K562 (cell line): ENCODE data around the gene PCBP3. TPM values are rescaled to one million over a fixed set of nuclear protein-coding genes. Genes with fewer than 3 reads are reported as not detected.

Source experiments
- ATAC-seq: fragments of 200-7000 bp; cut with Tn5 transposase; 3 replicates; pipeline ENCODE4 v1.9.1; 2020; ENCODE audit warnings: moderate library complexity
- BruUV-seq: library from RNA; stranded (reverse); fragments of 400-500 nt; replicated peaks from 2 replicates; lab custom pipeline; 2021; lab: Mats Ljungman, UMichigan
- CTCF ChIA-PET: fragments of 300-600 bp; formaldehyde crosslinking; extraction: SDS; loops from one replicate; lab custom pipeline; 2021; ENCODE audit warnings: low intra/inter-chr PET ratio; lab: Yijun Ruan, JAX
- POLR2A ChIA-PET: fragments of 300-600, 350-650 bp; sonication (Branson Sonifier 250); formaldehyde crosslinking; extraction: SDS; loops from one replicate; lab custom pipeline; 2021; ENCODE audit warnings: antibody characterized with exemption, inconsistent platforms; lab: Yijun Ruan, JAX
- DNase-seq, 4 experiments: peaks; one replicate each; pipeline versions ENCODE4 v3.0.0 to v3.0.0-alpha.2; 2011 to 2018; ENCODE audit warnings: low spot score in 3 of 4, mixed read lengths in 3 of 4; ENCODE audit errors: extremely low read depth in 1 of 4
- FAIRE-seq: peaks from 2 replicates; lab custom pipeline; 2011; peaks lifted over from hg19 to GRCh38; lab: Jason Lieb, UNC
- H2AFZ ChIP-seq: 2 replicates; pipeline ENCODE4 v1.6.0; 2011; ENCODE audit warnings: low read depth, low read length, control low read depth, inconsistent platforms
- H3K27ac ChIP-seq: fragments of 200-600 bp; 3 replicates; pipeline ENCODE4 v1.8.0; 2011; ENCODE audit warnings: low read depth, mild to moderate bottlenecking, control low read depth, inconsistent platforms, low read length, moderate library complexity, mixed read lengths; ENCODE audit errors: extremely low read depth
- H3K27me3 ChIP-seq, 2 experiments: fragments of 300-600 bp in 1 of 2; 2 replicates in 1 of 2; 3 replicates in 1 of 2; pipeline versions ENCODE4 v1.6.0 to v1.8.0; 2011; ENCODE audit warnings: inconsistent platforms in 2 of 2, low read length in 2 of 2, mild to moderate bottlenecking in 1 of 2, mixed read lengths in 1 of 2, moderate library complexity in 1 of 2; ENCODE audit not compliant: control insufficient read depth in 2 of 2, insufficient read depth in 2 of 2
- H3K36me3 ChIP-seq: fragments of 300-600 bp; 3 replicates; pipeline ENCODE4 v1.8.0; 2011; ENCODE audit warnings: mild to moderate bottlenecking, low read length, inconsistent platforms; ENCODE audit not compliant: control insufficient read depth, insufficient read depth
- H3K4me1 ChIP-seq, 2 experiments: fragments of 200-600 bp in 1 of 2; replicated peaks in 1 of 2; 2 replicates in 1 of 2; 3 replicates in 1 of 2; pipeline versions ENCODE4 v1.5.1 to v1.8.0; 2011; ENCODE audit warnings: inconsistent platforms in 2 of 2, low read length in 2 of 2, mild to moderate bottlenecking in 1 of 2, mixed read lengths in 1 of 2, moderate library complexity in 1 of 2; ENCODE audit not compliant: control insufficient read depth in 2 of 2, insufficient read depth in 2 of 2
- H3K4me2 ChIP-seq: 2 replicates; pipeline ENCODE4 v1.6.1; 2011; ENCODE audit warnings: low read length, control low read depth, inconsistent platforms, mixed read lengths; ENCODE audit not compliant: insufficient read depth
- H3K4me3 ChIP-seq: fragments of 200-600 bp; sonication (generic), shearing (Covaris generic); 2 replicates; pipeline ENCODE4 v1.5.1; 2016; ENCODE audit warnings: control low read depth, inconsistent platforms
- H3K79me2 ChIP-seq: fragments of 200-600 bp; 3 replicates; pipeline ENCODE4 v1.8.0; 2011; ENCODE audit warnings: low read length, inconsistent platforms; ENCODE audit not compliant: control insufficient read depth, insufficient read depth
- H3K9ac ChIP-seq, 2 experiments: 2 replicates each; pipeline versions ENCODE4 v1.6.0 to v1.6.1; 2011; ENCODE audit warnings: low read depth in 2 of 2, low read length in 2 of 2, control low read depth in 1 of 2, inconsistent platforms in 1 of 2, mild to moderate bottlenecking in 1 of 2, mixed read lengths in 1 of 2; ENCODE audit not compliant: insufficient read depth in 1 of 2
- H3K9me1 ChIP-seq: one replicate; pipeline ENCODE4 v1.6.0; 2011; ENCODE audit warnings: inconsistent platforms, mild to moderate bottlenecking, low read length, moderate library complexity; ENCODE audit not compliant: control insufficient read depth, insufficient read depth
- H3K9me3 ChIP-seq: replicated peaks from 2 replicates; pipeline ENCODE4 v1.5.1; 2011; ENCODE audit warnings: low read depth, low read length, inconsistent platforms; ENCODE audit not compliant: control insufficient read depth, insufficient read depth
- H4K20me1 ChIP-seq: replicated peaks from 2 replicates; pipeline ENCODE4 v1.6.1; 2011; ENCODE audit warnings: low read length, inconsistent platforms, mixed read lengths; ENCODE audit not compliant: control insufficient read depth, insufficient read depth
- BCL6 ChIP-seq: fragments of 250-450 bp; sonication (Bioruptor Pico); IDR thresholded peaks from 2 replicates; pipeline ENCODE4 v1.4.0; 2020
- BCOR ChIP-seq: fragments of 450-650 bp; IDR thresholded peaks from 2 replicates; pipeline ENCODE4 v1.6.1; 2016
- ELF2 ChIP-seq: fragments of 250-450 bp; sonication (Bioruptor Pico); IDR thresholded peaks from 2 replicates; pipeline ENCODE4 v1.5.0; 2021; ENCODE audit warnings: mild to moderate bottlenecking
- EZH2 ChIP-seq: IDR thresholded peaks from 2 replicates; pipeline ENCODE4 v1.6.1; 2012; ENCODE audit warnings: low read depth, mild to moderate bottlenecking, inconsistent platforms, low read length, borderline replicate concordance
- FOSL1 ChIP-seq: fragments of 200-800 bp; sonication (Bioruptor generic); conservative IDR thresholded peaks from 2 replicates; pipeline ENCODE4 v1.6.1; 2016; ENCODE audit warnings: missing genetic modification characterization, missing compliant biosample characterization
- MED1 ChIP-seq: sonication (generic); formaldehyde crosslinking; IDR thresholded peaks from 2 replicates; pipeline ENCODE4 v1.8.1; 2023; ENCODE audit warnings: missing genetic modification reagents, borderline replicate concordance
- NCOR1 ChIP-seq: fragments of 450-650 bp; IDR thresholded peaks from 2 replicates; pipeline ENCODE4 v1.6.1; 2016; ENCODE audit warnings: mild to moderate bottlenecking, moderate library complexity
- NFIC ChIP-seq: fragments of 450-650 bp; IDR thresholded peaks from 2 replicates; pipeline ENCODE4 v1.6.1; 2017; ENCODE audit warnings: mild to moderate bottlenecking, inconsistent platforms
- RAD21 ChIP-seq, 2 experiments: fragments of 250-450 bp in 1 of 2; fragments of 450-650 bp in 1 of 2; sonication (Bioruptor Pico) in 1 of 2; formaldehyde crosslinking in 1 of 2; IDR thresholded peaks in 1 of 2; conservative IDR thresholded peaks in 1 of 2; 2 replicates each; pipeline versions ENCODE4 v1.4.0 to v1.8.0; 2020 to 2022; ENCODE audit warnings: mild to moderate bottlenecking in 2 of 2, moderate library complexity in 1 of 2
- TEAD4 ChIP-seq, 2 experiments: sonication (generic) in 1 of 2; formaldehyde crosslinking in 1 of 2; IDR thresholded peaks; 2 replicates each; pipeline versions ENCODE4 v1.6.1 to v1.8.0; 2012 to 2022; ENCODE audit warnings: borderline replicate concordance in 1 of 2, inconsistent platforms in 1 of 2, low read length in 1 of 2, mild to moderate bottlenecking in 1 of 2, missing genetic modification reagents in 1 of 2
- ZFP36 ChIP-seq: fragments of 150-350 bp; IDR thresholded peaks from 2 replicates; pipeline ENCODE4 v1.6.1; 2018; ENCODE audit warnings: low read length, low read depth; ENCODE audit not compliant: partially characterized antibody
- WGBS: fragments of 100-300 bp; shearing (Covaris generic); methylation state at CpG from one replicate; pipeline ENCODE4 v1.1.6; 2016; ENCODE audit warnings: low coverage, mixed read lengths; ENCODE audit not compliant: insufficient coverage; ENCODE audit errors: missing lambda C conversion rate; 5-methylcytosine and 5-hydroxymethylcytosine counted together
- in situ Hi-C: fragments of 300-500 bp; cut with MboI; formaldehyde crosslinking; loops from 4 replicates; pipeline ENCODE4 v1.15.0; 2018; ENCODE audit warnings: inconsistent platforms, mixed read lengths
- intact Hi-C: fragments of 100-400 bp; cut with micrococcal nuclease; formaldehyde crosslinking; loops from 2 replicates; pipeline ENCODE4 v1.14.2; 2022
- polyA plus RNA-seq, 8 experiments: library from polyadenylated mRNA; depleted of rRNA in 4 of 8; stranded (reverse) in 5 of 8; unstranded in 3 of 8; fragments of >200 nt; fragmentation: Nextera tagmentation in 2 of 8; fragmentation: Illumina TruSeq in 1 of 8; extraction: Ambion mirVana in 2 of 8; extraction: Trizol in 1 of 8; gene quantifications; 2 replicates each; pipeline versions ENCODE4 v1.2.1 to v1.2.3, GENCODE V29; 2011 to 2014; ENCODE audit warnings: inconsistent platforms in 1 of 8, missing spikeins in 1 of 8
- total RNA-seq, 7 experiments: library from RNA; depleted of rRNA in 6 of 7; stranded (reverse); fragments of >200 nt in 6 of 7; fragmentation: Illumina TruSeq in 2 of 7; extraction: Trizol in 2 of 7; gene quantifications; 2 replicates each; pipeline versions ENCODE4 v1.2.1 to v1.2.3, GENCODE V29; 2011 to 2021; ENCODE audit warnings: low replicate concordance in 1 of 7
- TF ChIP-seq, protein P1 (sequence below): IDR thresholded peaks from 3 replicates; pipeline ENCODE4 v1.6.1; 2011; ENCODE audit warnings: borderline replicate concordance, mild to moderate bottlenecking; ENCODE audit not compliant: insufficient read length, insufficient read depth

Gene PCBP3
- total and polyA plus RNA-seq, 9 of the 15 experiments (the other 6 are each of a cell fraction or from before 2014, with no cell fraction given) = 0.18 TPM; not detected in 8

DNA sequence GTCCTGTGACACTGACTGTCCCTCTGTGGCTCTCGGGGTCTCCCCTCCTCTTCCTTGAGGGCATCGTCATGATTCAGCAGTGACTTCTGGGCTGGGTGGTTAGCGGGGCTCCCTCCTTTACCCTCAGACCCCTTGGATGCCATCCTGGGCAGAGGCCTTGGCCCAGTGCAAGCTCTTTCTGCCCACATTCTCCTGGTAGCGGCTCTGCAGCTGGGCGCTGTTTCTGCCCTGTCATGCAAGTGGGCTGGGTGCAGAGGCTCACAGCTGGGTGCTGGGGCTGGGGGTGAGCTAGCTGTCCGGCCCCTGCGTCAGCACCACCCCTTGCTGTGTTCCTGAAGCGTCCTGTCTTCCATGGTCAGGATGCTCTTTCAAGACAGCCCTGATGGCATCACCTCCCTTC is 158.5 kb downstream of the PCBP3 start (continued):
- TF ChIP-seq, protein P1, sequence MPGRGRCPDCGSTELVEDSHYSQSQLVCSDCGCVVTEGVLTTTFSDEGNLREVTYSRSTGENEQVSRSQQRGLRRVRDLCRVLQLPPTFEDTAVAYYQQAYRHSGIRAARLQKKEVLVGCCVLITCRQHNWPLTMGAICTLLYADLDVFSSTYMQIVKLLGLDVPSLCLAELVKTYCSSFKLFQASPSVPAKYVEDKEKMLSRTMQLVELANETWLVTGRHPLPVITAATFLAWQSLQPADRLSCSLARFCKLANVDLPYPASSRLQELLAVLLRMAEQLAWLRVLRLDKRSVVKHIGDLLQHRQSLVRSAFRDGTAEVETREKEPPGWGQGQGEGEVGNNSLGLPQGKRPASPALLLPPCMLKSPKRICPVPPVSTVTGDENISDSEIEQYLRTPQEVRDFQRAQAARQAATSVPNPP = no peak
- no peak for TF ChIP-seq FOSL1 (tag)
- no peak for TF ChIP-seq BCL6 (CRISPR knock-in tag)
- no peak for TF ChIP-seq MED1 (CRISPR knock-in tag)
- no peak for TF ChIP-seq TEAD4 (IDR thresholded peaks at IDR 0.05; ENCODE audit: low read length)
- TF ChIP-seq TEAD4 (CRISPR knock-in tag; IDR thresholded peaks at IDR 0.05; ENCODE audit: borderline replicate concordance) = no peak
- TF ChIP-seq RAD21 (CRISPR knock-in tag; conservative IDR thresholded peaks at IDR 0.05 in 1 of 2, IDR thresholded peaks at IDR 0.05 in 1 of 2) = no peak
- TF ChIP-seq ELF2 (CRISPR knock-in tag) = no peak
- TF ChIP-seq EZH2 = no peak
- TF ChIP-seq, all 486 proteins: peak for 0

DNA sequence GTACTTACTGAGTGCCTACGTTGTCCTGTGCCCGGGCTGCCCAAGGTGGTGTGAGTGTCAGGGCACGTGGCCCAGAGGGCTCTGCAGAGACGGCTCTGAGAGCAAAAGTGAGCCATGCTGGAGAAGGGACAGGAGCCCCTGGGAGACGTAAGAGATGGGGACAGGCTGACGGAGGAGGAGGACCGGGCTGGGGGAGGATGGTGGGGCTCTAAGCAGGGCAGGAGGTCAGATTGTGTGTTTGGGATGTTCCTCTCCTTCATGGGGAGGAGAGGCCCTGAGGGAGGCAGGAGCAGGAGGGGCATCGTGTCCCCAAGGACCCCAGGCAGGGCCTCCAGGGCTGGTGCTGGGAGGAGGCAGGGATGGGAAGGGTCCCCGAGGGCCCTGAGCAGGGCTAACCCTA is 158.9 kb downstream of the PCBP3 start:
- Histone ChIP-seq H3K4me1 (0 out of 5 replicates have a peak, but pooled peaks cover 0 to 3% of the 10 kb centered on the region in 2 experiments), H3K9me1 (peaks cover 3% of the 10 kb centered on the region), H2AFZ (no peak overlapping the region), H3K9me3 (no peaks in the 10 kb centered on the region), H3K4me3 (no peak overlapping the region), H3K79me2 (no peaks in the 10 kb centered on the region), H3K36me3 (no peaks in the 10 kb centered on the region), H3K4me2 (no peak overlapping the region), H3K27ac (no peak overlapping the region), H3K9ac (0 out of 4 replicates have a peak overlapping the region, but pooled peaks of 1 of the 2 experiments have one; percentile 14), H3K27me3 (peaks cover 0 to 22% of the 10 kb centered on the region in 2 experiments; a peak in 3 of 5 replicates), H4K20me1 (0 out of 2 replicates have a peak, but pooled peaks cover 12% of the 10 kb centered on the region)
- in situ Hi-C loops (no loop called here), intact Hi-C loops (no loop called here)
- CTCF ChIA-PET = no interaction called here
- no peak for FAIRE-seq
- POLR2A ChIA-PET = interaction anchor here (0.7 kb wide), 1 partner anchor 10 kb away, joined by 3 read pairs; no protein-coding TSS in a partner anchor
- ATAC-seq = no peak
- WGBS = 0% methylated on average over 8 of the region's 9 CpGs
- BruUV-seq = no TSS peak
- TF ChIP-seq NFIC (no peak), ZFP36 (no peak), BCOR (no peak), NCOR1 (no peak)
- DNase-seq = no peak
